GM18502 (cell line): Measurements from ENCODE around the gene CRTC1.

Experiments used
- ATAC-seq: cut with Tn5 transposase; IDR thresholded peaks from one replicate; pipeline ENCODE4 v1.9.1; 2021; ENCODE audit warnings: mild to moderate bottlenecking; ENCODE audit not compliant: unreplicated experiment, poor library complexity

Gene CRTC1

DNA sequence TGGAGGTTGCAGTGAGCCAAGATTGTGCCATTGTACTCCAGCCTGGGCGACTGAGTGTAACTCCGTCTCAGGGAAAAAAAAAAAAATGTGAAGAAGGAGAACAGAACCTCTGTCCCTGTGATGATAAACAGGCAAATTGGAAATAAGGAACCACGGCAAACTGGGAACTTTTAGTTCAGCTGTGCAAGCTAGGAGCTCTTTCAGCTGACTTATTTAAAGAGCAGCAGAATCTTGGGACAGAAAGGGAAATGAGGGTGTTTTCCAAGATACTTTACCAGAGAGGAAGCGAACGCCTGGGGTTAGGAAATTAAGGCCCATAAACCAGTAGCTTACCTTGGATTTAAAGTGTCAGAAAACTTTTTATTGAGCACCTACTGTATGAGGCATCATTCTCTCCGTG, 145.3 kb downstream of the CRTC1 start:
- ATAC-seq: no peak

DNA sequence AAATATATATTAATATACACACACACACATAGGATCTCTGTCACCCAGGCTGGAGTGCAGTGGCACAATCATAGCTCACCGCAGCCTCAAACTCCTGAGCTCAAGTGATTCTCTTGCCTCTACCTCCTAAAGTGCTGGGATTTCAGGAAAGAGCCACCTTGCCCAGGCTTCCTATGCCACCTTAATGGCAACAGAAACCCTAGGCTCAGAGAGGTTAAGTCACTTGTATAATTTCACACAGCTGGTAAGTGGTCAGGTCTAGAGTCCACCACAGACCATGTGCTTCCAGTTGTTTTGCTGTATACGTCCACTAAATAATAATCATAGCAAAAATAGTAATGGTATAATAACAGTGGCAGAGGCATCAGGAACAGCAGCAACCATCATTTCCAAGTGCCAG, 147.0 kb downstream of the CRTC1 start:
- ATAC-seq: no peak

DNA sequence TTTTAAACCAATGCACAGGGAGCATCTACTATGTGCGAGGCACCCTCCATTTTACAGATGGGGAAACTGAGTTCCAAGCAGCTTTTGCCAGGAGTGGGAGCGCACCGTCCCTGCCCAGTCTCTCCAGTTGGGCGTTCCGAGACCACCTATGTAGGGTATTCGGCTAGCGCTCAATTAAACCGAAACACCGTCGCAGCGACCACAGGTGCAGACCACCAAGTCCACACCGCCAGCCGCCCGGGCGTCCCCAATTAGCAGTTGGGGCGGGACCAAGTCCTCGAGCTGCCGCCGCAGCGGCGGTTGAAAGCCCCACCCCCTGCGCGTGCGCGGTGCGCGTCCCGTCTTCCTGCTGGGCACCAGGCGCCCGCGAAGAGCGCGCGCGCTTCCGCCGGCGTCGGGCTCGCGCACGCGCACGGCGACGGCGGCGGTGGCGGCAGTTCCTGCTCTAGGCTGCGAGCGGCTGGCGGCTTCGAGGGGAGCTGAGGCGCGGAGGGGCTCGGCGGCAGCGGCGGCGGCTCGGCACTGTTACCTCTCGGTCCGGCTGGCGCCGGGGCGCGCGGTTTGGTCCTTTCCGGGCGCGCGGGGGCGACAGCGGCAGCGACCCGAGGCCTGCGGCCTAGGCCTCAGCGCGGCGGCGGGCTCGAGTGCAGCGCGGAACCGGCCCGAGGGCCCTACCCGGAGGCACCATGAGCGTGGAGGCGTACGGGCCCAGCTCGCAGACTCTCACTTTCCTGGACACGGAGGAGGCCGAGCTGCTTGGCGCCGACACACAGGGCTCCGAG, 148.2 kb downstream of the CRTC1 start, which contains the start of gene UPF1:
Gene UPF1 (plus strand): TSS at position 436 of the 782 bp plus-strand sequence. CDS start 251 bp downstream, at position 687.
- ATAC-seq: peak; percentile 80
